Ovary (tissue), 9 donors: ENCODE data around the gene PARS2. TPM values are rescaled to one million over a fixed set of nuclear protein-coding genes. Genes with fewer than 3 reads are reported as not detected.

ENCODE experiments used
- DNase-seq, 5 donors: peaks; one replicate each; pipeline ENCODE4 v3.0.0-alpha.2; 2019 to 2020
- H3K27ac ChIP-seq, 2 donors: fragments of 200-600 bp; one replicate each; pipeline versions ENCODE4 v1.5.1 to v1.8.0; 2019 to 2022
- H3K27me3 ChIP-seq: fragments of 200-600 bp; one replicate; pipeline ENCODE4 v1.8.0; 2022
- H3K36me3 ChIP-seq: fragments of 200-600 bp; sonication (generic); one replicate; pipeline ENCODE4 v1.5.1; 2019
- H3K4me1 ChIP-seq: one replicate; pipeline ENCODE4 v1.8.1; 2013; ENCODE audit warnings: mild to moderate bottlenecking, moderate library complexity; ENCODE audit not compliant: insufficient read depth
- H3K4me3 ChIP-seq: fragments of 200-600 bp; sonication (generic); one replicate; pipeline ENCODE4 v1.5.1; 2017
- H3K9me3 ChIP-seq, 2 donors: fragments of 200-600 bp in 1 of 2; sonication (generic) in 1 of 2; one replicate each; pipeline versions ENCODE4 v1.5.1 to v1.8.1; 2013 to 2019; ENCODE audit warnings: mild to moderate bottlenecking in 1 of 2, moderate library complexity in 1 of 2
- CTCF ChIP-seq, 3 donors: fragments of 450-650 bp in 2 of 3; fragments of 200-600 bp in 1 of 3; IDR thresholded peaks; one replicate each; pipeline versions ENCODE4 v1.5.1 to v1.8.0; 2016 to 2022; ENCODE audit warnings: antibody characterized with exemption in 3 of 3, mild to moderate bottlenecking in 1 of 3
- EP300 ChIP-seq: sonication (generic); formaldehyde crosslinking; IDR thresholded peaks from one replicate; pipeline ENCODE4 v1.6.1; 2017; ENCODE audit warnings: antibody characterized with exemption
- POLR2A ChIP-seq: fragments of 450-650 bp; IDR thresholded peaks from one replicate; pipeline ENCODE4 v1.6.1; 2017; ENCODE audit warnings: antibody characterized with exemption, mild to moderate bottlenecking, moderate library complexity
- WGBS, 3 donors: extraction: QIAGEN DNeasy Blood & Tissue Kit in 1 of 3; methylation state at CpG; one replicate each; pipeline versions ENCODE4 v1.1.5 to v1.1.7; 2013 to 2017; 5-methylcytosine and 5-hydroxymethylcytosine counted together
- intact Hi-C, 4 donors: fragments of 100-400 bp; cut with DNase I; formaldehyde crosslinking; loops; one replicate each; pipeline versions ENCODE4 v1.11.0 to v1.15.1; 2022 to 2023
- polyA plus RNA-seq, 2 donors: library from polyadenylated mRNA; stranded (reverse); fragments of 200-250 nt in 1 of 2; fragments of 350-450 nt in 1 of 2; fragmentation: Illumina TruSeq in 1 of 2; extraction: RNeasy Lipid Tissue Mini Kit (QIAGEN cat#74804) in 1 of 2; gene quantifications; one replicate each; pipeline ENCODE4 v1.2.3, GENCODE V29; 2013 to 2014
- total RNA-seq, 7 donors: library from RNA; depleted of rRNA in 2 of 7; stranded (reverse); fragments of >200 nt in 2 of 7; fragmentation: NEBNext Ultra II Directional in 3 of 7; extraction: Animal tissue kit (Norgen Biotek cat#: 25700) in 3 of 7; gene quantifications; one replicate each; pipeline versions ENCODE4 v1.1.0 to v1.2.4, GENCODE V29; 2016 to 2023
- donor health status: DM: no; HTN: no; CAD: no; lungs with moderate emphysema.
- donor health status: DM: no; HTN: no; CAD: no.
- donor health status: Bipolar disorder and iron deficiency.
- donor health status: DM: yes; HTN: yes; CAD: no.
- donor health status: DM: no; HTN: no; CAD: no.
- donor health status: DM: yes; HTN: yes; CAD: no.

Gene PARS2
- total and polyA plus RNA-seq, 9 donors = 3.2 to 9.6 (median 6.4) TPM

DNA sequence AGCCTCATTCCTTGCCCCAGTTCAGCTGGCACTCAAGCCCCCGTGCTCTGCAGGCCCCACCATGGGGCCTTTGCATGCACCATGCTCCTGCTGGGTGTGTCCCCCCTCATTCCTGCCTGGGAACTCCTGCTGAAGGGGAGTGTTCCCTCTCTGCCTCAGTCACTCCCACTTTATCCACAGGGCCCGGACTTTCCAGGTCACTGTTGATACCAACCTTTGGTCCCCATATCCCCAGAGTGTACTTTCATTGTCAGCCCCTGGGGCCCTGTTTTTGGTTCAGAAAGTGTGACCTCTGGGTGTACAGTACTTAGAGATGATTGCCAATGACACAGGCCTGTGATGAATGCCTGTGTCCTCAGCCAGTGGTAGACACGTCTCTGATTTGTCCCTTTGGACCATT is 33.9 kb upstream of the PARS2 start:
- Histone ChIP-seq H3K36me3 (no peaks in the 10 kb centered on the region), H3K27ac (no peak overlapping the region), H3K4me3 (no peak overlapping the region), H3K9me3 (no peaks in the 10 kb centered on the region), H3K27me3 (no peaks in the 10 kb centered on the region), H3K4me1 (no peaks in the 10 kb centered on the region)
- 78 to 87% (median 80%) methylated on average over 3 of the region's 3 CpGs for WGBS, 3 donors
- intact Hi-C loops = no loop called here
- TF ChIP-seq CTCF (IDR thresholded peaks at IDR 0.05) (no peak), POLR2A (no peak), EP300 (no peak)
- DNase-seq = peak in 1 of 5 donors; percentile 4

GRCh38 chr1:54796902-54797301 is 32.6 kb upstream of the PARS2 start:
- no peaks in the 10 kb centered on the region for H3K9me3 ChIP-seq
- intact Hi-C loops = no loop called here
- no peaks in the 10 kb centered on the region for H3K4me1 ChIP-seq
- WGBS, 3 donors = 88 to 96% (median 89%) methylated on average over 2 of the region's 2 CpGs
- no peaks in the 10 kb centered on the region for H3K36me3 ChIP-seq
- H3K27ac ChIP-seq = no peak overlapping the region
- H3K4me3 ChIP-seq = no peak overlapping the region
- DNase-seq = no peak
- no peaks in the 10 kb centered on the region for H3K27me3 ChIP-seq
- no peak for TF ChIP-seq EP300
- no peak for TF ChIP-seq POLR2A
- TF ChIP-seq CTCF (IDR thresholded peaks at IDR 0.05) = no peak

DNA sequence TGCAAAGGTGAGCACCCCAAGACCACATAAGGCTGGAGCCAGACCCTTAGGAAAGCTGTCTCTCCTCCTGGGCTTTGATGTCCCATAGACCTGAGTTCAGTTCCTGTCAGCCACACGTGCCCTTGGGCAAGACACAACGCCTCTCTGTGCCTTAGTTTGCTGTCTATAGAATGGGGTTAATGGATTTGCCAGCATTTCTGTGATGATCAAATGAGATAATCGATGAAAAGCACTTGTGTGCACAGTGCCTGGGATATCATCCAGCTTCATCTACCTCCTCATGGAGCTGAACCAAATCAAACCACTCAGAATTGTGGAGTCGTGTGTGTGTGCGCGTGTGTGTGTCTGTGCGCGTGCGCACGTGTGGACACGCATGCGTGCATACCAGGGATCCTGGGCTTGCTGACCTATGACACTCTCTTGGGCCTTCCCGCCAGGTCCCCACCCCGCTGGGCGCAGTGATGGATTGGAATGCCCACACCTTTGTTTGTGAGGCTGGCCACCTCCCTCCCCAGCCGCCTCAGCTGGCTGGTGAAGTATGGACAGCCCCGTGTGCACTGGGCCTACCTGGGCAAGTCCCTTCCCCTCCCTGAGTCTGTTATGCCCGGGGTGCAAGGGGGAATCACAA is 31.6 kb upstream of the PARS2 start:
- Histone ChIP-seq H3K4me3 (no peak overlapping the region), H3K36me3 (no peaks in the 10 kb centered on the region), H3K4me1 (no peaks in the 10 kb centered on the region), H3K9me3 (no peaks in the 10 kb centered on the region), H3K27me3 (no peaks in the 10 kb centered on the region), H3K27ac (no peak overlapping the region)
- intact Hi-C loops = no loop called here
- 91 to 93% (median 91%) methylated on average over 18 of the region's 18 CpGs for WGBS, 3 donors
- TF ChIP-seq CTCF (IDR thresholded peaks at IDR 0.05) = no peak
- TF ChIP-seq EP300 = no peak
- no peak for TF ChIP-seq POLR2A
- no peak for DNase-seq

DNA sequence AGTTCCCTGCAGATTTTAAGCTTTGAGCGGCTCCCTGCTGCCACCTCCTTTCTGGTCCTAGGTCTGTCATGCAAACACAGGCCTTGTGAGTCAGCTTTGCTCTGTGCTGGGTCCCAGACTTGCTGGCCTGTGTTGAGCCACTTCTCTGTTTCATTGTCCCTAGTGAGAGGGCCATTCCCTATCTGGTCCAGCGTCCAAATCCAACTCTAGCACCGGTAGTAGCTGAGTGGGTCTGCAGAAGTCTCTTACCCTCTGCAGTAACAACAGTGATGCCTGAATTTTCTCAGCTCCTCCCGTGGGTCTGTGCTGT is 31.0 kb upstream of the PARS2 start:
- DNase-seq = no peak
- no peaks in the 10 kb centered on the region for H3K9me3 ChIP-seq
- H3K27ac ChIP-seq = no peak overlapping the region
- no peaks in the 10 kb centered on the region for H3K4me1 ChIP-seq
- no peaks in the 10 kb centered on the region for H3K27me3 ChIP-seq
- intact Hi-C loops = no loop called here
- 56 to 63% (median 61%) methylated on average over 4 of the region's 4 CpGs for WGBS, 3 donors
- H3K4me3 ChIP-seq = no peak overlapping the region
- H3K36me3 ChIP-seq = no peaks in the 10 kb centered on the region
- TF ChIP-seq POLR2A = no peak
- no peak for TF ChIP-seq CTCF (IDR thresholded peaks at IDR 0.05)
- no peak for TF ChIP-seq EP300
